COLO829 (cell line): Measurements from ENCODE around the gene STXBP2.

Experiments used
- DNase-seq: peaks from one replicate; pipeline ENCODE4 v3.0.0; 2012; ENCODE audit warnings: low spot score

STXBP2 gene

DNA sequence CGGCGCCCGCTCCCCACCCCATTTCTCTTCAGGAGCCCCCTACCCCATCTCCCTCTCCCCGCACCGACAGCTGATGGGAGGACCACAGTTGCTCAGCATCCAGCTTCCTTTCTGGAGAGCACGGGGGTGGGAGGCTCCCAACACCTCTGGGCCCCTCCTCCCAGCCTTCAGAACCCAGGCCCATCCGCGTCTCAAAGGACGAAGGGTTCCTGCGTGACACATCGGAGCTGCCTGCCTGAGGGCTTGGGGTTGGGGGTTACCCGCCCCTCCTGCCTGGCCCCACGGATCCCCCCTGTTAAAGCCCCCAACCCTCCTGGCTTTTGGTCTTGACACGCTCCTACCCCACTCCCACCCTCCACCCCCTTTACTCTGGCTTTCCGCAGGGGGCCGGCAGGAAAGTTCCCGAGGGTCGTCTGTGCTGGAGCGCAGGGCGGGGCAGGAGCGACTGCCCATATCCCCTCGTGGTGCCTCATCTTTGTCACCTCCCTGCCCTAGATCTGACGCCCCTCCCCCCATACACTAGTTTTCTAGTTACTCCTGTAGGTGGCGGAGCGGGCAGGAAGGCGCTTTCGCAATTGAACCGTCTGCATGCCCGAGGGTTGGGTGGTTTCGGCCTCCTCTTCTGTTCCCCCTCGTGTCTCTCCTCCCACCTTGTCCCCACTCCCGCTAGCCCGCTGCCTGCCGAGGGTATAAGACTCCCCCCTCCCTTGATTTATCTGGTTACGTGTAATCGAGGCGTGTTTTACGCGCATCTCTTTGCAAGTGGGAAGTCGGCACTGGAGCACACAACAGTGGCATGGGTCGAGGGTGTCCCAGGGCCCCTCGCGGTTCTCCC, 44.6 kb downstream of the STXBP2 start:
- DNase-seq: peak; percentile 62

GRCh38 chr19:7682175-7682855, 45.4 kb downstream of the STXBP2 start:
- DNase-seq: no peak

DNA sequence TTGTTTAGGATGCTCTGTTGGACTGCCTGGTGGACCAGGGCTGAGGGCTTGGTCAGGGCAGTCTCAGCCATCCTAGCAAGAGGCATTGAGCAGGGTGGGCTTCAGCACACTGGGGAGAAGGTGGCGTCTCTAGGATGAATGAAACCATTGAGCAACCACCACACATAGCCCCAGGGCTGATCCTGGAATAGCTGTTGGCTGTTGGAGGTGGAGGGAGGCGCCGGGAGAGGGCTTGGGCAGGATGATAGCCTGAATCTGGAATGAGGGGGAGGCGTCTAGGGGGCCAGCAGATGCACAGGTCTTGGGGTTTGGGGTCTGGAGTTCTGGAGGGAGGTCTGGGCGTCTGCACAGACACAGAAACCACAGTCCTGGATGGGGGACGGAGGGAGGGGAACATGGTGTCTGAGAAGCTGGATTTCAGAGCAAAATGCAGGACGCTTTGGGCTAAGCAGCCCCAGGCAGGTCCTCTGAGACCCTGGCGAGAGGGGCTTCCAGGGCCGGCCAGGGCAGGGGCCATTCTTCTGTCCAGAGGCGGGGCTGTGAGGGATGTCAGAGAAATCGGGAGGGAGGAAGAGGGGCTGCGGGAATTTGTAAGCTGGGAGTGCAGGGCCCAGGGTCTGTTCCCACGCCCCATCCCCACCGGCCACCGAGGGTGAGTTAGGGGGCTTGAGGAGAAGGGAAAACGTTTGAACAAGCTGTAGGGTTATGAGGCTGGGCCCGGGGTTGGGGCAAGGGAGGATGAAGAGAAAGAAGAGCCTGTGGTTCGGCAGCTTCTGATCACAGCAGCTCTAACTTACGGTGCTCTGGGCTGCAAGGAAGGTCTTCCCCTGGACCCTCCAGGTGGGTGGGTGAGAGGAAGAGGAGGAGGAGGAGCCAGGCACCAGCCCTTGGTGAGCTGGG, 48.9 kb downstream of the STXBP2 start:
- DNase-seq: no peak

- no peak for DNase-seq
These were observed 50.3 kb downstream of the STXBP2 start for GRCh38 chr19:7687177-7687576.

DNA sequence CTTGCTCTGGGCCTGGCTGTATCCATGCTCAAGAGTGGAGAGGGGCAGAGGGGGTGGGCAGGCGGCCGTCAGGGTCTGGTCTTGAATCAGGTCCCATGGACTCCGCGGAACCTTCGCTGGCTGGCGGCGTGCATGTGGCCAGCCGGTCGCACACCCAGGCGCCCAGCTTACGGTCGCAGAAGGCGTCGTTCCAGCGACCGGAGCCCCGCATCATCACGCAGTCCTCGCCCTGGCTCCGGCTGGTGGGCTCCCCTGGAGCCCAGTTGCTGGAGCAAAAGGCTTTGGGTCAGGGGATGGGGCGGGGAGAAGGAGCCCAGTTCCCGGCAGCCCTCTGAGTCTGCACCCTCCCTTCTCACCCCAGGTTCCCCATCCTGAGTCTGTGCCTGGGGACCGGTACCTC, 52.3 kb downstream of the STXBP2 start:
- DNase-seq: no peak

DNA sequence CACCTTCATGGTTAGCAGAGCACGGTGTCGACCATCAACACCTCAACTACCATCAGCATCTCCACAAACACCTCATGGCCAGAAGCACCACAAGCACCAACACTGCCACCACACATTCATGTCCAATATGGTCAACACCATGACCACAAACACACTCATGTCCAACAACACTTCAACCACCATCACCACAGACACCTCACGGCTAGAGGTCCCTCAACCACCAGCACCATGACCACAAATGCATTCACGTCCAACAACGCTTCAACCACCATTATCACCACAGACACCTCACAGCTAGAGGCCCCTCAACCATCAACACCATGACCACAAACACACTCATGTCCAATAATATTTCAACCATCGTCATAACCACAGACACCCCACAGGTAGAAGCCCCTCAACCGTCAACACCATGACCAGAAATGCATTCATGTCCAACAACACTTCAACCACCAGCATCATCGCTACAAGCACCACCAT, 53.9 kb downstream of the STXBP2 start:
- no peak for DNase-seq

- no peak for DNase-seq
These were observed 54.6 kb downstream of the STXBP2 start for GRCh38 chr19:7691497-7691896.

- DNase-seq: no peak
These were observed 55.6 kb downstream of the STXBP2 start for GRCh38 chr19:7692417-7693088.

DNA sequence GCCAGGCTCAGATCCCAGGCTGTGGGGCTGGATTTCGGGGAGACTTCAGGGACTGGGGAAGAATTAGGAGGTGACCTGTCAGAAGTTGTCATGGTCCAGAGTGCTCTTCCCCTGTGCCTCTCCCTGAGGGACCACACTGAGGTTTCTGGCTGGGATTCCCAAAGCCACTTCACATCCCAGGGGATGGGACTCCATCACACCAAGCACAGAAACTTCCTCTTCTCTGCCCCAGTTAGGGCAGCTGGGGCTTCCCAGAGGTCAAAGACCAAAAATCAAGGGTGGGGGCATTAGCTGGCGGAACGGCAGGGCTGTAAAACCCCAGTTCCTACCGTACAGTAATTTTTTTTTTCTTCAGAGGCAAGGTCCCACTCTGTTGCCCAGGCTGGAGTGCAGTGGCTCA, 57.6 kb downstream of the STXBP2 start:
- no peak for DNase-seq
